Vagina (tissue), 2 donors: ENCODE data around the gene GUCY1A2. TPM values are rescaled to one million over a fixed set of nuclear protein-coding genes. Genes with fewer than 3 reads are reported as not detected.

Experiments used
- DNase-seq, 2 donors: peaks; one replicate each; pipeline ENCODE4 v3.0.0-alpha.2; 2017; ENCODE audit errors: extremely low spot score in 2 of 2
- H3K27ac ChIP-seq: fragments of 200-600 bp; sonication (generic); one replicate; pipeline ENCODE4 v1.5.1; 2019
- H3K27me3 ChIP-seq: fragments of 200-600 bp; sonication (generic); one replicate; pipeline ENCODE4 v1.5.1; 2019
- H3K36me3 ChIP-seq, 2 donors: fragments of 200-600 bp; sonication (generic); one replicate each; pipeline ENCODE4 v1.5.1; 2017 to 2019
- H3K4me1 ChIP-seq: fragments of 200-600 bp; sonication (generic); one replicate; pipeline ENCODE4 v1.5.1; 2019
- H3K4me3 ChIP-seq, 2 donors: fragments of 200-600 bp; sonication (generic); 1 replicate in 1 of 2; 2 replicates in 1 of 2; pipeline ENCODE4 v1.5.1; 2016 to 2019
- H3K9me3 ChIP-seq: fragments of 200-600 bp; sonication (generic); one replicate; pipeline ENCODE4 v1.5.1; 2019
- CTCF ChIP-seq, 3 experiments: fragments of 450-650 bp in 2 of 3; fragments of 200-600 bp in 1 of 3; sonication (generic) in 1 of 3; IDR thresholded peaks; one replicate each; pipeline ENCODE4 v1.5.1; 2017 to 2019; ENCODE audit warnings: antibody characterized with exemption in 3 of 3, mild to moderate bottlenecking in 2 of 3, moderate library complexity in 2 of 3
- POLR2A ChIP-seq, 2 donors: fragments of 450-650 bp; IDR thresholded peaks; one replicate each; pipeline ENCODE4 v1.6.1; 2017; ENCODE audit warnings: antibody characterized with exemption in 2 of 2, mild to moderate bottlenecking in 2 of 2, moderate library complexity in 2 of 2
- POLR2AphosphoS5 ChIP-seq, 2 donors: sonication (generic); formaldehyde crosslinking; IDR thresholded peaks; one replicate each; pipeline ENCODE4 v1.9.0; 2017; ENCODE audit warnings: antibody characterized with exemption in 2 of 2, mild to moderate bottlenecking in 2 of 2, low read depth in 1 of 2; ENCODE audit not compliant: insufficient read depth in 1 of 2
- intact Hi-C: fragments of 100-400 bp; cut with DNase I; formaldehyde crosslinking; loops from one replicate; pipeline ENCODE4 v1.15.1; 2023
- total RNA-seq: library from RNA; depleted of rRNA; stranded (reverse); fragments of >200 nt; gene quantifications from one replicate; pipeline ENCODE4 v1.2.3, GENCODE V29; 2016

GUCY1A2 gene
- total RNA-seq, 1 donor from 2014 or later: 7.4 TPM

DNA sequence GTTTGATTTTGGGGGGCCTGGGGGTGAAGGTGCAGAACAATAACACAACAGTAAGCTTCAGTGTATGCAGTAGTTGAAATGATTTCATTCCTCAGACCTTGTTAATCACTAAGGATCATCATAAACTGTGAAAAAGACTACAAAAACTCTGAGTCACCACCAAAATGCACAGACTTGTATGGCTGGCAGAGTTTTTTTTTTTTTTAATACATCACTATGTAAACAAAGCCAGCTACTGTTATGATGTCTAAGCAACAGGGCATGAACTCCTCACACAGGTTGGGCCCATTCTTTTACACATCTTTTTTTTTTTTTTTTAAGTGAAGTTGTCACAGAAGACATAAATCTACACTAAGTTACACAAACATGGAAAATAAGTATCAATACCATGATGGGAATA is 311.9 kb downstream of the GUCY1A2 start:
- H3K27me3 ChIP-seq: no peaks in the 10 kb centered on the region
- intact Hi-C loops: no loop called here
- no peaks in the 10 kb centered on the region for H3K9me3 ChIP-seq
- no peak overlapping the region for H3K27ac ChIP-seq
- no peaks in the 10 kb centered on the region for H3K4me1 ChIP-seq
- DNase-seq: no peak
- TF ChIP-seq POLR2A (IDR thresholded peaks at IDR 0.05) (no peak), POLR2AphosphoS5 (IDR thresholded peaks at IDR 0.05; ENCODE audit: insufficient read depth in 1 of 2, low read depth in 1 of 2) (peak in 1 of 2 donors; percentile 76)
- no peaks in the 10 kb centered on the region for H3K36me3 ChIP-seq
- H3K4me3 ChIP-seq: no peak overlapping the region

DNA sequence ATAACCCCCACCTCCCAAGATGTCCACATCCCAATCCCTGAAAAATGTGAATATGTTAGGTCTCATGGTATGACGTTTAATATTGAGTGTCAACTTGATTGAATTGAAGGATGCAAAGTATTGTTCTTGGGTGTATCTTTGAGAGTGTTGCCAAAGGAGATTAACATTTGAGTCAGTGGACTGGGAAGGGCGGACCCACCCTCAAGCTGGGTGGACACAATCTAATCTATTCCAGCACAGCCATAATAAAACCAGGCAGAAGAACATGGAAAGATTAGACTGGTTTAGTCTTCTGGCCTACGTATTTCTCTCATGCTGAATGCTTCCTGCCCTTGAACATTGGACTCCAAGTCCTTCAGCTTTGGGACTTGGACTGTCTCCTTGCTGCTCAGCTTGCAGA is 315.5 kb downstream of the GUCY1A2 start:
- Histone ChIP-seq H3K4me1 (no peaks in the 10 kb centered on the region), H3K27me3 (no peaks in the 10 kb centered on the region), H3K36me3 (no peaks in the 10 kb centered on the region), H3K9me3 (no peaks in the 10 kb centered on the region), H3K27ac (no peak overlapping the region), H3K4me3 (no peak overlapping the region)
- intact Hi-C loops: no loop called here
- no peak for DNase-seq
- TF ChIP-seq POLR2AphosphoS5 (IDR thresholded peaks at IDR 0.05; ENCODE audit: insufficient read depth in 1 of 2, low read depth in 1 of 2): no peak
- TF ChIP-seq CTCF (IDR thresholded peaks at IDR 0.05): no peak
- TF ChIP-seq POLR2A (IDR thresholded peaks at IDR 0.05): no peak

DNA sequence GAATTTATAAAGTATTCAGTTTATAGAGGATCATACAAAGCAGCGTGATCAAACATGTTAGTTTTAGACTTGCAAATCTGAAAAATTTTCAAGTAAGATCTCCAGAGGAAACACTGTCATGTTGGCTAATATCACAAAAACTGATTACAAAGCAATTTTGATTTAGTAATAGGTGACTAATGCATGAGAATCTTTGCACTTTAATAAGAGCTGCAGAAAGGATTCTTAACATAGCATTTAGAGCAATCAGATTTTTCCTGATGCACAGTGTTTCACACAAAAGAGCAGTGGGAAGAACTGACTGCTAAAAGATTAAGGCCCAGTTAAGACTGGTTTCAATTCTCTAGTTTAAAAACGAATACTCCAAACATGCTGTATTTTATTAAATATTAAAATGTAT is 321.2 kb downstream of the GUCY1A2 start:
- Histone ChIP-seq H3K4me3 (no peak overlapping the region), H3K27me3 (no peaks in the 10 kb centered on the region), H3K4me1 (no peaks in the 10 kb centered on the region), H3K36me3 (no peaks in the 10 kb centered on the region), H3K9me3 (no peaks in the 10 kb centered on the region), H3K27ac (no peak overlapping the region)
- intact Hi-C loops: no loop called here
- TF ChIP-seq POLR2AphosphoS5 (IDR thresholded peaks at IDR 0.05; ENCODE audit: insufficient read depth in 1 of 2, low read depth in 1 of 2): no peak
- TF ChIP-seq POLR2A (IDR thresholded peaks at IDR 0.05): no peak
- no peak for TF ChIP-seq CTCF (IDR thresholded peaks at IDR 0.05)
- DNase-seq: no peak

DNA sequence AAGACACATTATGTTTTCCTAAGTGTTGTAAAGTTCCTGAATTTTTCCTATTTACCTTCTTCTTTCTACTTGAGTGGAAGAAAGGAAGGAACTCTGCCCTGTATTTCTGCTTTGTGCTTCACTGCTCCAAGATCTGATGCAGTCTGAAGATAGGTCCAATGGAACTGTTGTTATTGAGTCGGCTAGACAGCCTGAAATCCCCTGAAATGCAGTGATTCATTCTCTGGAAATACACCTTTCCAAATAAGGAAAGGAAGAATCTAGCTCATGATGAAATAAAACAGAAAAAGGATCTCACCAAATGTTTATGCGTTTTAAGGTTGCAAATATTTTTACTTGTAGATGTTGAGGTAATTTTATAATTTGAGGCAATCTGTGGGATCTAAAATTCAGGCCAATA is 322.8 kb downstream of the GUCY1A2 start:
- no peaks in the 10 kb centered on the region for H3K36me3 ChIP-seq
- TF ChIP-seq POLR2A (IDR thresholded peaks at IDR 0.05): no peak
- TF ChIP-seq POLR2AphosphoS5 (IDR thresholded peaks at IDR 0.05; ENCODE audit: insufficient read depth in 1 of 2, low read depth in 1 of 2): no peak
- TF ChIP-seq CTCF (IDR thresholded peaks at IDR 0.05): no peak
- DNase-seq: no peak
- H3K27ac ChIP-seq: no peak overlapping the region
- no peaks in the 10 kb centered on the region for H3K27me3 ChIP-seq
- intact Hi-C loops: no loop called here
- H3K9me3 ChIP-seq: no peaks in the 10 kb centered on the region
- no peak overlapping the region for H3K4me3 ChIP-seq
- no peaks in the 10 kb centered on the region for H3K4me1 ChIP-seq

GRCh38 chr11:106694501-106694900 is 323.8 kb downstream of the GUCY1A2 start:
- H3K9me3 ChIP-seq: no peaks in the 10 kb centered on the region
- H3K27ac ChIP-seq: no peak overlapping the region
- no peaks in the 10 kb centered on the region for H3K27me3 ChIP-seq
- H3K36me3 ChIP-seq: no peaks in the 10 kb centered on the region
- H3K4me1 ChIP-seq: no peaks in the 10 kb centered on the region
- H3K4me3 ChIP-seq: no peak overlapping the region
- no peak for DNase-seq
- no peak for TF ChIP-seq POLR2AphosphoS5 (IDR thresholded peaks at IDR 0.05; ENCODE audit: insufficient read depth in 1 of 2, low read depth in 1 of 2)
- no peak for TF ChIP-seq POLR2A (IDR thresholded peaks at IDR 0.05)
- TF ChIP-seq CTCF (IDR thresholded peaks at IDR 0.05): no peak
- intact Hi-C loops: no loop called here
